ENCODE data around the gene PPP1R12B.
"Not testable (repeated sequence)": the region's sequence is repeated elsewhere in the genome, so short reads cannot be mapped to it uniquely, and the experiment has no call there.

The PPP1R12B gene

DNA sequence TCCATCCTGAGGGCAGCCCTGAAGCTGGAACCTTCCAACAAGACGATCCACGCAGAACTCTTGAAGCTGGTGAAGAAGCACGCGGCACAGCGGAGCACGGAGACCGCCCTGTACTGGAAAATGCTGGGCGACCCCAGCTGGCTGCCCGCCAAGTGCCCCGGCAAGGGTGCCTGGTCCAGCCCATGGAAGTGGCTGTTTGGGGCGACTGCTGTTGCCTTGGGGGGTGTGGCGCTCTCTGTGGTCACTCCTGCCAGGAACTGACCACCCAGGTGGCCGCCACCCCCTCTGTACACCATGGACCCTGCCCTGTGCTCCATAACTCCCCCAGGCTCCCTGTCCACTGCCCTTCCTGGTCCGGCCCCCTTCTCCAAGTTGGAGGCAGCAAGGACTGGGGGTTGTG is 90.8 kb downstream of the PPP1R12B start:
- no peak for DNase-seq (ENCODE audit: low read depth in 2 of 2)

GRCh38 chr1:202448140-202448539 is 99.6 kb downstream of the PPP1R12B start:
- DNase-seq (ENCODE audit: low read depth in 2 of 2) = not testable (repeated sequence)

GRCh38 chr1:202451641-202452040 is 103.1 kb downstream of the PPP1R12B start:
- DNase-seq (ENCODE audit: low read depth in 2 of 2) = not testable (repeated sequence)

- DNase-seq (ENCODE audit: low read depth in 2 of 2) = no peak
Observed at GRCh38 chr1:202452508-202452907, 104.0 kb downstream of the PPP1R12B start.

GRCh38 chr1:202456372-202457169 is 108.1 kb downstream of the PPP1R12B start:
- DNase-seq (ENCODE audit: low read depth in 2 of 2) = not testable (repeated sequence)

DNA sequence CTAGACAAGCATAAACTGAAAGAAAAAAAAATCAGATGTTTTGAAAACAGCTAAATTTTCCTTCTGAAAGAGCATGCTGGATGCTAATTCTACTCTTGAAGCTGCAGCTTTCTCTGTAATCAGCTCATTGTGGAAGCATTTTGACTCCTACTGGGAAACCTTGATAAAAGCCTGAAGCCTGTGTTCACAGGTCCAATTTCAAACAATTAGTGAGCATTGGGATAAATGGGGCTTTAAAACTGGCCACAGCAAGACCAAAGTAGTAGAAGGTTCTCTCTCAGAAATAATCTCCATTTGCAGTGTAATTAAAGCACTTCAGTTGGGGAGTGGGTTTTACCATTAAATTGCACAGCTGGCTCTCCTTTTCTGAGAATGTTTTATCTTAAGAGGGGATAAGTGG is 110.2 kb downstream of the PPP1R12B start:
- DNase-seq (ENCODE audit: low read depth in 2 of 2) = not testable (repeated sequence)

- not testable (repeated sequence) for DNase-seq (ENCODE audit: low read depth in 2 of 2)
Observed at GRCh38 chr1:202459470-202460142, 111.1 kb downstream of the PPP1R12B start.

DNA sequence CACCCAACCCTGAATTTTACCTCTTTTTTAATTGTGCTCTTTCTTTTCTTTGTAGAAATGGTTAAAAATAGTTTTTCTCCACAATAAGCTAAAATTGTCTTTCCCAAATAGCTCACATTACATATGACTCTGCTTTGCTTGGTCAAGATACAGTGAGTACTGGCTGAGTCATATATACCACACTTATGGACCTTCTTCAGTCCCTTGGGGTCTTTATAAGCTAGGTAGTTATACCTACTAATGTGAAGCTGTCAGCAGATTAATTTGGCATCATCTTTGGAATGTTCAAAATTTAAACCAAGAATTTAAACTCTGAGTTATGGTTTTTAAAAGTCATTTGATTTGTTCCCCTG is 111.6 kb downstream of the PPP1R12B start:
- DNase-seq (ENCODE audit: low read depth in 2 of 2) = not testable (repeated sequence)

DNA sequence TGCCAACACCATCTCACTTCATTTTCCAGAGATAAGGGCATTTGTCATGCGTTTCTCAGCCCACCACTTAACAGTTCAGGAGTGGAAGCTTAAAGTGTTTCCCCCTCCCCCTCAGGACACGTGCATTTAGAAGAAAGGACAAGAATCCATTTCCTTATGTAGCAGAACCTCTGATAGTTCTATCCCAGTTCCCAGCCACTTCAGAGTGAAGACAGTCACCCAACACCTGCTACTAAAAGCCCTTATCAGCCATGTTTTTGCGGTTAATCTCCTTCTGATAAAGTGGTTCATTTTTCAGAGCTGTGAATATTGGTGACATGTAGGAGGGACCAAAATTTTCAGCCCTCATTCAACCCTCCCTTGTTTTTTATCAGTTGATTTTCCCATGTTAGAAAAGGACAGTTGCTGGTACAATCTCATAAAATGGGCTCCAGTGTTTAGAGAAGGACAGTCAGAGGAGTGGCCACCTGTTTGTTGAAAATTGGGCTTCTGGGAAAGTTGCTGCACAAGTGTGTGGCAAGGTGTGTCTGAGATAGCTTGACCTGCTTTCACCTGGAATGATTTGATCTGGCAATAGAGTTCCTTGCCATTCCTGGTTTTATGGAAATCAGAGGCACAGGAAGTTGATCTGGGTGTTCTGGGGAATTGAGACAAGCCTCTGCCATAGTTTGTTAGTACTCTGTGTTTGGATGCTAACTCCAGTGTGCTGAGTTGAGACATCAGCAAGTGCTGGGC is 114.0 kb downstream of the PPP1R12B start:
- no peak for DNase-seq (ENCODE audit: low read depth in 2 of 2)

- DNase-seq (ENCODE audit: low read depth in 2 of 2) = not testable (repeated sequence)
Observed at GRCh38 chr1:202464153-202464742, 115.7 kb downstream of the PPP1R12B start.

- not testable (repeated sequence) for DNase-seq (ENCODE audit: low read depth in 2 of 2)
Observed at GRCh38 chr1:202465644-202466270, 117.3 kb downstream of the PPP1R12B start.

- DNase-seq (ENCODE audit: low read depth in 2 of 2) = not testable (repeated sequence)
Observed at GRCh38 chr1:202466339-202466738, 117.8 kb downstream of the PPP1R12B start.

- DNase-seq (ENCODE audit: low read depth in 2 of 2) = not testable (repeated sequence)
Observed at GRCh38 chr1:202467381-202467780, 118.9 kb downstream of the PPP1R12B start.

- not testable (repeated sequence) for DNase-seq (ENCODE audit: low read depth in 2 of 2)
Observed at GRCh38 chr1:202468695-202469094, 120.2 kb downstream of the PPP1R12B start.

DNA sequence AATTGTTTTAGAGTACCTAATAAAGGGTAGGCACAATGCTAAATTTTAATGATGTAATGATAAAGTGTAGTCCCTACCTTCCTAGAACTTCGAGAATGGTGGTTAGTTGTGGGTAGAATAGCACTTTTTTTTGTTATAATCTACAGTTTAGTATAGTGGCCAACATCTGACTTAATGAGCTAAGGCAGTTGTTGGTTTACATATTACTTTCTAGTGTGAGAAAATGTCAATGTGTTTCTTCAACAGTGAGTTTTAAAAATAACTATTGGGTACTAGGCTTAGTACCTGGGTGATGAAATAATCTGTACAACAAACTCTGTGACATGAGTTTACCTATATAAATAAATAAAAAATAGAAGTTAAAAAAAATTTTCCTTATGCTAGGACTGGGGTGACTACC is 120.6 kb downstream of the PPP1R12B start:
- not testable (repeated sequence) for DNase-seq (ENCODE audit: low read depth in 2 of 2)

DNA sequence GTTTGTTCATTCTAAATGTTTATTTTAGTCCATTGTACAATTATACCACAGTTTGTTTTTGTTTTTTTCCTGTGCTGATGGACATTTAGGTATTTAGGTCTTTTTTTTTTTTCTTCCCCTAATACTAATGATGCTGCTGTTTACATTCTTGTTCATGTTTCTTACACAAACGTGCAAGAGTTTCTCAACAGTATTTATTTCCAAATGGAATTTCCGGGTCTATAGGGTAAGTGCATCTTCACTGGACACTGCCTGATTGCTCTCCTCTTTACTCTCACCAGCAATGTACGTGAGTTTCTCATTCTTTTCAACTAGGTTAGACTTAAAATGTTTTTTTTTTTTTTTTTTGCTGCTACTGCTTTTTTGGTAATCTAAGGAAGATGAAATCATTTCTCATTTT is 122.7 kb downstream of the PPP1R12B start:
- no peak for DNase-seq (ENCODE audit: low read depth in 2 of 2)

GRCh38 chr1:202472347-202473124 is 124.0 kb downstream of the PPP1R12B start:
- DNase-seq (ENCODE audit: low read depth in 2 of 2) = not testable (repeated sequence)

GRCh38 chr1:202473266-202474045 is 125.0 kb downstream of the PPP1R12B start:
- not testable (repeated sequence) for DNase-seq (ENCODE audit: low read depth in 2 of 2)

GRCh38 chr1:202479661-202480060 is 131.2 kb downstream of the PPP1R12B start:
- DNase-seq (ENCODE audit: low read depth in 2 of 2) = not testable (repeated sequence)

GRCh38 chr1:202480640-202481039 is 132.1 kb downstream of the PPP1R12B start:
- not testable (repeated sequence) for DNase-seq (ENCODE audit: low read depth in 2 of 2)

Measured in stimulated activated CD8-positive, alpha-beta memory T cell treated with anti-CD3 and anti-CD28 coated beads, Interleukin-2, amount 100 ng/mL, for 1 hour (primary cell).